Tibial nerve (tissue), 4 donors: ENCODE data around the gene RMI2.

Source experiments
- EP300 ChIP-seq, 2 donors: sonication (generic); formaldehyde crosslinking; IDR thresholded peaks; one replicate each; pipeline ENCODE4 v1.6.1; 2017; ENCODE audit warnings: antibody characterized with exemption in 2 of 2, mild to moderate bottlenecking in 1 of 2
- POLR2A ChIP-seq, 2 donors: fragments of 450-650 bp; IDR thresholded peaks; one replicate each; pipeline ENCODE4 v1.6.1; 2017; ENCODE audit warnings: antibody characterized with exemption in 2 of 2, mild to moderate bottlenecking in 2 of 2, moderate library complexity in 2 of 2
- TF ChIP-seq, protein P1 (sequence below), 5 experiments: fragments of 200-600 bp in 3 of 5; fragments of 450-650 bp in 2 of 5; sonication (generic) in 3 of 5; IDR thresholded peaks; one replicate each; pipeline ENCODE4 v1.5.1; 2016 to 2019; ENCODE audit warnings: antibody characterized with exemption in 5 of 5, mild to moderate bottlenecking in 3 of 5, moderate library complexity in 2 of 5

DNA sequence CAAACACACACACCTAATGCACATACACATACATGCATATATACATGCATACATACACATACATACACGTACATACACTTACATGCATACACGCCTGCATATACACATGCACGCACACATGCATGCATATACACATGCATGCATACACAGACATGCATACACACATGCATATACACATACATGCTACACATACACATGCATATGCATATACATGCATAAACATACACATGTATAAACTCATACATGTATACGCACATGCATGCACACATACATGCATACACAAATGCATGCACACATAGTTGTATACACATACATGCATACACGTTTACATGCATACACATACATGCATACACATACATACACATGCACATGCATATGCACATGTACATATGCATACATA is 23.6 kb upstream of the RMI2 start:
- TF ChIP-seq POLR2A (IDR thresholded peaks at IDR 0.05) (no peak), EP300 (IDR thresholded peaks at IDR 0.05) (no peak)
- TF ChIP-seq, protein P1, sequence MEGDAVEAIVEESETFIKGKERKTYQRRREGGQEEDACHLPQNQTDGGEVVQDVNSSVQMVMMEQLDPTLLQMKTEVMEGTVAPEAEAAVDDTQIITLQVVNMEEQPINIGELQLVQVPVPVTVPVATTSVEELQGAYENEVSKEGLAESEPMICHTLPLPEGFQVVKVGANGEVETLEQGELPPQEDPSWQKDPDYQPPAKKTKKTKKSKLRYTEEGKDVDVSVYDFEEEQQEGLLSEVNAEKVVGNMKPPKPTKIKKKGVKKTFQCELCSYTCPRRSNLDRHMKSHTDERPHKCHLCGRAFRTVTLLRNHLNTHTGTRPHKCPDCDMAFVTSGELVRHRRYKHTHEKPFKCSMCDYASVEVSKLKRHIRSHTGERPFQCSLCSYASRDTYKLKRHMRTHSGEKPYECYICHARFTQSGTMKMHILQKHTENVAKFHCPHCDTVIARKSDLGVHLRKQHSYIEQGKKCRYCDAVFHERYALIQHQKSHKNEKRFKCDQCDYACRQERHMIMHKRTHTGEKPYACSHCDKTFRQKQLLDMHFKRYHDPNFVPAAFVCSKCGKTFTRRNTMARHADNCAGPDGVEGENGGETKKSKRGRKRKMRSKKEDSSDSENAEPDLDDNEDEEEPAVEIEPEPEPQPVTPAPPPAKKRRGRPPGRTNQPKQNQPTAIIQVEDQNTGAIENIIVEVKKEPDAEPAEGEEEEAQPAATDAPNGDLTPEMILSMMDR (IDR thresholded peaks at IDR 0.05), result no peak
